CD1c-positive myeloid dendritic cell (primary cell): ENCODE results near the gene PPM1H.

Source experiments
- DNase-seq: peaks from one replicate; pipeline ENCODE4 v3.0.0-alpha.2; 2016; ENCODE audit errors: extremely low spot score

Gene PPM1H

DNA sequence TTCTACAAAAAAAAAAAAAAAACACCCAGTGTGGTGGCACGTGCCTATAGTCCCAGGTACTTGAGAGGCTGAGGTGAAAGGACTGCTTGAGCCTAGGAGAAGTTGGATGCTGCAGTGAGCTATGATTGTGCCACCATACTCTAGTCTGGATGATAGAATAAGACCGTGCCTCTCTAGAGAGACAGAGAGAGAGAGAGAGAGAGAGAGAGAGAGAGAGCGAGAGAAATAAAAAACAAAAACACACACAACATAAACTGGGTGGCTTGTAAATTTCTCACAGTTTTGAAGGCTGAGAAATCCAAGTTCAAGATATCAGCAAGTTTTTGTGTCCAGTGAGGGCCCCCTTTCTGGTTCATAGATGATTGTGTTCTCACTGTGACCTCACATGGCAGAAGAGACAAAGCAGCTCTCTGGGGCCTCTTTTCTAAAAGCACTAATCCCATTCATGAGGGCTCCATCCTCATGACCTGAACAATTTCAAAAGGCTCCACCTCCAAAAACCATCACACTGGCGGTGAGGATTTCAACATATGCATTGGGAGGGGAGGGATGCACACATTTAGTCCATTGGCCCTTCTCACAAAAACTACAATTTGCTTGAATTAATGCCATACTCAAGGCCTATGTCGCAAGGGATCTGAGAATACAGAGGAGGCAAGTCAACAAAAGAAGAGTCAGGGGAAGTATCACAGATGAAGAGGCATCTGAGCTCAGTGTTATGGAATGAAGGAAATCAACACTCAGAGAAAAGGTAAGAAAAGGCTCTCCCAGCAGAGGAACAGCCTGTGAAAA lies 94.9 kb downstream of the PPM1H start:
- no peak for DNase-seq

DNA sequence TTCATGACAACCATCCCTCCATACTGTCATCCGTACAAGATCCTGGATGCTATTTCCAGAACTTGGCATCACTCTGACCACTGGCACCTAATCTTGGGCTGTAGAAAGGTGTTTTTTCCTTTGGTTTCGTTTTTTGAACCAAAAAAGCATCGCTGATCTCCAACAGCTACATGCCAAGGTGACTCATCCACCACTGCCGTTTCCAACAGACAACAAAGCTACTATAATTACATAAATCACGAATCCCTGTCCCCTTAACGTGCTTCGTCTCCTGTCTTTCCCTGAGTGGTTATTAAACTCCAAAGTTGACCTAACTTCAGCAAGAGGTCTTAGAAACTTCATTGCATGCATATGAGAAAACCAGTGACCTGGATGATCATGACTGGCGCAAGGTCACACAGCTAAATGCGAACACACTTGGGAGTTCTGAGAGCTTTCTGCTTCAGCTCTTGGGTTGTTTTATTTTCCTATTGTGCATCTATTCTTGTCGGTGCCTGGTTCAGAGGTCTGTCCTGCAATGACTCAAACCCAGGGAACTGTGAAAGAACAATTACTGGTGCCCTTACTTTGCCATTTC lies 99.9 kb downstream of the PPM1H start:
- no peak for DNase-seq

DNA sequence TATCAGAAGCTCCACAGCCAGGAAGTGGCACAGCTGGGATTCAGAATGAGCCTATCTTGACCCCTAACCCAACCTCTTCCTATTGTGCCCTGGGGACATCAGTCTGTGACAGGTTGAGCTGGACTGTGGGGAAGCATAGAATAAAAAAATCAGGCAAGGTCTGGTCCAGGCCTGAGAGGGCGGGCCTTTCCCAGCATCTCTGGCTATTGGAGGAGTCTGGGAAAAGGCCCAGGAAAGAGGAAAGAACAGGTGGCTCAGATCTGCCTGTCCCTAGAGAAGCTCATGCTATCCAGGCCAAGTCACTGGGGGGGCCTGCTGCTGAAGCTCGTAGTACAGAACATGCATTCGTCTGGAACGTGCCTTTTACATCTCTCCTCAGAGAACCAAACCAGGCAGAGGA lies 100.5 kb downstream of the PPM1H start:
- no peak for DNase-seq

DNA sequence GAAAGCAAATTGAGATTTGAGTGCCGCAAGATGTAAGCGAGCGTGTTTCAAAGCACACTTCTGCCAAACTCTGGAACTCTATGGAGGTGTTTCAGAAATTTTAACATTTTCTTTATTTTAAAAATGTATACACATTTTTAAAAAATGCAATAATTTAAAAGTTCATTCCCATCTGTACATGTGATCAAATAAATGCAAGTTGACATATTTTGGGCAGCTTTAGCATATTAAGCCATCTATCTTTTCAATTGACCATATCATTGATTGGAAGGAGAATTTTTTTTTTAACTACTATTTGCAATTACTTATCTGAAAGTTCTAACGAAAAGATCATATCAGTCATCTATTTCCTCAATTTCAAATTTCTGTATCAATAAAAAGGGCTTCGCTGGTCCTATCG lies 101.3 kb downstream of the PPM1H start:
- DNase-seq, result no peak

DNA sequence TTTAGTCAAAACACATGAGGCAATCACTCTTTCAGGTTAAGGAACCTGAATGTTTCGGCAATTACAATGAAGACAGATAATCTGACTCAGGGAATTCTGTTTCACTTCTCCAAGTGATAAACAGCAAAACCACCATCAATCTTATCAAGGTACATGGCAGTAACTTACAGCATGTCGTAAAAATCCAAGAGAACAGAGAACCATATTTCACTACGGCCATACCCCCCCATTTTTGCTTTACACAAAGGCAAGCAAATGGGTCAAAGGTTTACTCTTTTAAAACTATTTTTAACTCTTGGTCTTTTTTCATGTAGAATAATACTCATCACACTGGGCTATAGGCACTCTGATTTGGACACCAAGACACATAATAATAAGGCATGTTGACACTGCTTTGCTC lies 102.4 kb downstream of the PPM1H start:
- no peak for DNase-seq

DNA sequence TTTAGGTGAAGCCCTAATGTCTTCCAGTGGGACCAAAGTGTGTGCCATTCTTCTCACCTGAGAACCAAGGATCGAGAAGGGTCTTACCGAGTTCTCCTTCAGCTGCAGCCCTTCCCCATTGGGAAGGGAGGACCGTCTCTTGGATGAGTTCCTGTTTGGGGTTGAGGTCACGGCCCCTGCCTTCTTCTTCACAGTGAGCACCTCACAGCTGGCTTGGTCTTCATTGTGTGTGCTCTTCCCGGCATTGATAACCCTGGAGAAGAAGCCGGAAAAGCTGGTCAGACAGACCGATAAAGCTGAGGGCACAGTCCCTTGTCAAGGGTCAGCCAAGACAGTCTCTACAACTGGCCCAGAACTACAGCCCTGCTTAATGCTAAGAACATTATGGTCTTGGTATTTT lies 102.9 kb downstream of the PPM1H start:
- DNase-seq, result no peak

DNA sequence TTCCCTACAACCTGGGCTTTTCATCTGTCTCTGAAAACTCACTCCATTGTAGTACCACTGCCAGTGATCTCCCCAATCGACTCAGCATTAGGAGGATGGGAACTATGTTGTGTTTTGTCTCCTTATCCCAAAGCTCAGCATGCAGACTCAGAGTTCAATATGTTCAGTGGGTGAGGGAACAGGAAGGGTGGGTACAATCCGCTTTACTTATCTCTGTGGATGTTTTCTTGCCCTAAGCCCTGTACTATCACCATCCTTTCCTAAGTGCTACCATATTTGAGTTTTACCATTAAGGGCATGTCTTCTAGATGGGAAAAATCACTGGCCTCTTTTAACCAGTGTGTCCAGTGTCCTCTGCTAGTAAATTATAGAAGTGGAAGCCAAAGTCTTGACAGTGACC lies 107.1 kb downstream of the PPM1H start:
- no peak for DNase-seq

DNA sequence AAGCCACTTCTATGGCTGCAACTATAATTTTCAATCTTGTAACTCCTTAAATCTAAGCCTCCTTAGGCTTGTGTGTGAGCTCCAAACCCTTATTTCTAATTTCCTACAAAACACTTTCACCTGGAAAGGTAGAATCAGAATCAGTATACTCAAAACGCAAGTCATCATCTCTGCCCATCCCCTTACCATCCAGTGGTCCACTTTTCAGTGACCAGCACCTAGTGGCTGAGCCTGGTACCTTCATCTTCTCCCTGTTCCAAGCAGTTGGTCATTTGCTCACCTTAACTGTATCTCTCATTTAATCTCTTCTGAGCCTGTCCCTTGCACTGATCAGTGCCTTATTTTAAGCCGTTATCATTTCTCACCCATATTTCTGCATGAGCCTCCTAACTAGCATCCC lies 107.9 kb downstream of the PPM1H start:
- DNase-seq, result no peak

DNA sequence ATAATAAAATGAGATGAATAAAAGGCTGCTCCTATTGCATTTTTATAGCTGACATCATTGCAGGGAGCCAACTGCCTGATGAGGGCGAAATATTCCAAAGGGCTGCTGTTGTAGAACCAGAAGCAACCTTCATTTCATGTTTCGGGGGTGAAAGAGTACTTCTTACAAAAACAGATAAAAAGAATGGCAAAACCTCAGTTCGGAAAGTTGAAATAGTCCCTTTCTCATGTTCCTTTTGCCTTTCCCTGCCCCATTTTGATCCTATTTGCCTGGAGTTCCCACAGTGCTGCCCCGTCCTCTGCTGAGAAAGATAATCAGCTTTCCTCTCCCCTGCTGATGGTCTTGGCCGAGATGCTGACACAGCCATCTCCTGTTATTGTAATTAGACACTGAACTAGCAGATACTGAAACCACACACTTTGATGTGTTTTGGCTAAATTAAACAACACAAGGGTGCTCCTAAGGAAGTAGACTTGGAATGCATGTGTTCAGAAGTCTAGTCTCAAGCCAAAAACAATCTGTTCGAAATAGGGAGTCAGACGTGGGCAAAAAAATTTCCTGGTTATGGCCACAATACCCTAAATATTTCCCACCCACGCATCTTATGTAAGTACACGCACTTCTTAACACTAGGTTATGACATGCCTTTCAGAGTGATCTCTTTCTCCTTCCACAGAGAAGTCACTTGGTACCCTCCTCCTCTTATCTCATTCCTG lies 117.2 kb downstream of the PPM1H start:
- no peak for DNase-seq

DNA sequence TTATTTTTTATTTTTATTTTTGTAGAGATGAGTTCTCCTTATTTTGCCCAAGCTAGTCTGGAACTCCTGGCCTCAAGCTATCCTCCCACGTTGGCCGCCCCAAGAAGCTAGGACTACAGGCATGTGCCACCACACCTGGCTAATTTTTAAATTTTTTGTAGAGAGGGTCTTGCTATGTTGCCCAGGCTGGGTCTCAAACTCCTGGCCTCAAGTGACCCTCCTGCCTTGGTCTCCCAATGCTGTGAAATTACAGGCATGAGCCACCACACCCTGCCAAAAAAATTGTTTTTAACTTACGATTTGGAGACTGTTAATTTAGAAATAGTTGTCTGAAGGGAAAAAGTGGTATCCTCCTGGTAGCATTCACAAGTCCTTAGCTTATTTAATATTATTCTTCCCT lies 120.7 kb downstream of the PPM1H start:
- no peak for DNase-seq

DNA sequence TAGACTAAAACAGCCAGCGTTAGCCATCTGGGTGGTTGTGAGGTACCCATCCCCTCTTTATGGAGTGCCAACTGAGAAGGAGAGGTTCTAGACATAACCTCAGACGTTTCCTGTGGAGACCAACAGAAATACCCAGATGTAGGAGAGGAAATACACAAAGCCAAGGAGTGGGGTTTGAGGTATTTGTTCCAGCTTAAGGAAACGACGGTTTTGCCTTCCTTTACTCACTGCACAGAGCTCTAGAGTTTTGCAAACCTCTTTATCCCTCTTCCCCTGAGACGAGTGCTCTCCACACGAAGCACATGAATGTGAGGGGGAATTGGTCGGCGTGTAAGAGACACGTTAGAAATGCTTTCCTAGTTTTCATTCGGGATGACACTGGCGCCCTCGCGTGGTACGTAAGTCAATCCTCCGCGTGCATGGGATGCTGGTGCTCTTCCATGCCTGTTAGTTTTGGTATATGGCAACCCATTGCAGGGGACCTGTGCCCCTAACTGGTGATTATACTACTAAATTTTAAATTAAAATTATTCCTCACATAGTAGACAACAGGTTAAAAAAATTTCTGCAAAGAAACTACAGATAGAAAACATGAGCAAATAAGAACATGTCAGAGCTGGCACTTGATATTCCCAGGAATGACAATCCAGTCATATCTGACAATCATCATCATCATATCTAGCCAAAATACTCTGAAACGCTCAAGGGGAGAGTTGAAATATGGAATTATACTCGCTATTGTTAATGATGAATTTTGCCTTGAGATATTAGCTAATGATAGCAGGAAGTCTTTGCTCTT lies 121.7 kb downstream of the PPM1H start:
- peak; percentile 59 for DNase-seq

DNA sequence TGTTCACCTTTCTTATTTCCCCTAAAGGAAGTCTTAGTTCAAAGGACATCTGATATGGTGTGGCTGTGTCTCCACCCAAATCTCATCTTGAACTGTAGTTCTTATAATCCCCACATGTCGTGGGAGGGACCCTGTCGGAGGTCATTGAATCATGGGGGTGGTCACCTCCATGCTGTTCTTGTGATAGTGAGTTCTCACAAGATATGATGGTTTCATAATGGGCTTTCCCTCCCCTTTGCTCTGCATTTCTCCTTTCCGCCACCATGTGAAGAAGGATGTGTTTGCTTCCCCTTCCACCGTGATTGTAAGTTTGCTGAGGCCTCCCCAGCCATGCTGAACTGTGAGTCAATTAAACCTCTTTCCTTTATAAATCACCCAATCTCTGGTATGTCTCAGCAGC lies 123.5 kb downstream of the PPM1H start:
- DNase-seq, result peak; percentile 26

DNA sequence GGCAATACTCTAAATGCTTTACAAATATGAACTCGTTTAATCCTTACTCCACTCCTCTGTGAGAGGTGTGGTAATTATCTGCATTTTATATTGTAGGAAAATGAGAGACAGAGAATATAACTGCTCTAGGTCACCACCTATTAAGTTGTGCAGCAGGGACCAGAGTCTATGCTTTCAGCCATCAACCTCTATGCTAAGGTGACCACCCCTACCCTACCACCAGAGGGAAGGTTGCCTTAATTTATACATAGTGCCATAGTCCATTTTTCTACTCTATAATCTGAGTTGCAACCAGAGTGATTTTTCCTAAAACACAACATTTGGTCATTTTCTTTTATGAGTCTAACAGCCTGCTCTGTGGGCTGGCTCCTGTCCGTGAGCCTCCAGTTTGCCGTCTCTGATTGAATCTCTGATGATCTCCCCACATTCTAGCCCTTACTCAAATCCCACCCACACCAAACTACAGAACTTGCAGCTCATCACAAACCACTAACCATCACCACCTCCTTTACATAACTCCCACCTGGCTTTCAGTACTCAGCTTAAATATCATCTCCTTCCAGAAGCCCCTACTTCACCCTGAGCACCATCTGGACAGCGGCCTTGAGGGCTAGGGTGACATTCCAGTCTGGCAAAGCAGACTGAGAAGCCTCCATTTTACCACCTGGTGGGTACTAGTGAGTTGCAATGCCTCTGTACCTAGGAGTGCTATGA lies 126.6 kb downstream of the PPM1H start:
- DNase-seq, result no peak

DNA sequence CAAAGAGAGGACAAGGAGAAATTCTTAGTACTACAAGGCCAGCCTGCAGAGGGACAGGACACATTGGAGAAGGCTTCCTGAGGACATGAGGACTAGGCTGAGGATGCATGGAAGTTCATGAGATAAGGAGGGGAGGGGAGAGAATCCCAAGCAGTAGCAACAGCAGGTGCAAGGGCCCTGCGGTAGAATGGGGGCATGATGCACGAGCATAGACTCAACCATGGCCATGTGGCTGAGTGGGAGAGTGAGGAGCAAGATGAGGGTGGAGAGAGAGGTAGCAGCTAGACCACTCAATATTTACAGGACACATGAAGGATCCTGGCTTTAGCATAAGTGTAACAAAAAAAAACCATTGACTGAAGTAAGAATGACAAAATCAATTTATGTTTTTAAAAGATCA lies 128.1 kb downstream of the PPM1H start:
- no peak for DNase-seq

DNA sequence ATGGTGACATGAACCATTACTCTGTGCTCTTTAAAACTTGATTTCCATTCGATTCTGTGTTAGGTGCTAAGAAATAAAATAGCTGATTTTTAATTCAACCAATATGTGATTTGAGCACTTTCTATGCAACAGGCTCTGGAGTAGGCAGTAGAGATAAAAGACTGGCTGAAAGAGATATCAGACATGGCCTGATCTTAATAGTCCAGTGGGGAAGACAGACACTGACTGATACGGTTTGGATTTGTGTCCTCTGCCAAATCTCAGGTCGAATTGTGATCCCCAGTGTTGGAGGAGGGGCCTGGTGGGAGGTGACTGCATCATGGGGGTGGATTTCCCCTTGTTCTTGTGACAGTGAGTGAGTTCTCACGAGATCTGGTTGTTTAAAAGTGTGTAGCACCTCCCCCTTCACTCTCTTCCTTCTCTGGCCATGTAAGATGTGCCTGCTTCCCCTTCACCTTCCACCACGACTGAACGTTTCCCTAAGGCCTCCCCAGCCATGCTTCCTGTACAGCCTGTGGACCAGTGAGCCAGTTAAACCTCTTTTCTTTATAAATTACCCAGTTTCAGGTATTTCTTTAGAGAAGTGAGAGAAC lies 128.6 kb downstream of the PPM1H start:
- no peak for DNase-seq

DNA sequence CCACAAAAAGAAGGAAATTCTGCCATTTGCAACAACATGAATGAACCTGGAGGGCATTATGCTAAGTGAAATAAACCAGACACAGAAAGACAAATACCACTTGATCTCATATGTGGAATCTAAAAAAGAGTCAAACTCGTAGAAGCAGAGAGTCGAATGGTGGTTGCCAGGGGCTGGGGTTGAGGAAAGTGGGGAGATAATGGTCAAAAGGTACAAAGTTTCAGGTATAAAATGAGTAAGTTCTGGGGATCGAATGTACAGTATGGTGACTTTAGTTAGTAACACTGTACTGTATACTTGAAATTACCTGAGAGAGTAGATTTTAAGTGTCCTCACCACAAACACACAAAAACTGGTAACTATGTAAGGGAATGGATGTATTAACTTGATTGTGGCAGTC lies 129.4 kb downstream of the PPM1H start:
- no peak for DNase-seq

DNA sequence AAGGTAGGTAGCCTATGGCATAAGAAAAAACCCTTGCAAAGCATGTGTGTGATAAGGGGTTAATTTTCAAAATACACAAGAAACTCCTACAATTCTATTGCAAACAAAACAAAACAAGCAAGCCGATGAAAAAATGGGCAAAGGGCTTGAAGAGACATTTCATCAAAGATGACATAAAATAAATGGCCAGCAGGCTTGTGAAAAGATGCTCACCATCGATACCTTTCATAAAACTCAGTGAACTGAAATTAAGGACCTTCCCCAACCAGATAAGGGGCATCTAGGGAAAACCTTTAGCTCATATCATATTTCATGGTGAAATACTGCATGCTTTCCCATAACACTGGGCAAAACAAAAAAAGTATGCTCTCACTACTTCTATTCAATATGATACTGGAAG lies 131.2 kb downstream of the PPM1H start:
- DNase-seq, result no peak

DNA sequence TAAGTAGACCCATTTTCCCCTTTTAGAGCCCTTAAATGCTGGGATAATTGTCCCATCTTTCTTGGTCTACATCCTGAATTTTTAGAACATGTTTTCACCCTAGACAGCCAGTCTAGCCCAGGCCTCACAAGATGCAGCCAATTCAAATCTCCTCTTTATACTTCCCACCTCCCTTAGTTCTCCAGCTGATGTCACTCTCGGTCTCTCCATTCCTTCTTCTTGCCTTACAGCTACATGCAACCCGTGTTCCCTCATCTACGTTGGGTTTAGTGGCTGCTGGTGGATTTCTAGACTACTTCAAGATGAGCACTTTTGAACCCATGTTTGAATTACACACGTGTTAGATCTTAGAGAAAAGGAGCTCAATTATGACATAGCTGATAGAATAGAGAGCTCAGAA lies 132.0 kb downstream of the PPM1H start:
- no peak for DNase-seq

DNA sequence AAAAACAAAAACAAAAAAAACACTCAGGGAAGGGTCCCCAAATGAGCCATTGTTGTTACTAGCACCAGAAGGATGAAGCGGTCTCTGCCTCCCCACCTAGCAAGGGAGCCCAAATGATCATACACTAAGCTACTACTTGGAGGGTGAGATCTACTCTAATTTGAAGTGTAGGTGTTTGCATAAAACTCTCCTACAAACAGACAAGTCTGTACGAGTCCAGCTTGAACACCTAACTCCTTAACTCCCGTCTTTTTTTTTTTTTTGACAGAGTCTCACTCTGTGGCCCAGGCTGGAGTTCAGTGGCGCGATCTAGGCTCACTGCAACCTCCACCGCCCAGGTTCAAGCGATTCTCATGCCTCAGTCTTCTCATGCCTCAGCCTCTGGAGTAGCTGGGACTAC lies 132.6 kb downstream of the PPM1H start:
- DNase-seq, result no peak

DNA sequence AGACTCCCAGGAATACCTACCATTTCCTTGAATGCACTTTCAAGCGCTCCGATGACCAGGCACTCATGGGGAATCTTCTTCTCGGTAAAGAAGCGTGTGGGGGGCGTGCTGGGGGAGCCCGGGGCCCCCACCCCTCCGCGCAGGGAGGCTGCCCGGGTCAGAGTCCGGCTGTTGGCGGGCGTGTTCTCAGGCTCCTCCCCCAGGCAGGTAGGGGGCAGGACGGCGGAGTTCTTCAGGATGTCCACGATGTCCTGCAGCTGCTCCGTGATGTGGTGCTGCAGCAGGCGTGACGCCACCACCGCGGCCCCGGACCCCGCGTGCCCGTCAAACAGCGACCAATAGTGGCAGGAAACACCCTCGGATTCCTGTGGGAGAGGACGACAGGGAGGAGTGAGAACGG lies 133.2 kb downstream of the PPM1H start:
- DNase-seq, result no peak

DNA sequence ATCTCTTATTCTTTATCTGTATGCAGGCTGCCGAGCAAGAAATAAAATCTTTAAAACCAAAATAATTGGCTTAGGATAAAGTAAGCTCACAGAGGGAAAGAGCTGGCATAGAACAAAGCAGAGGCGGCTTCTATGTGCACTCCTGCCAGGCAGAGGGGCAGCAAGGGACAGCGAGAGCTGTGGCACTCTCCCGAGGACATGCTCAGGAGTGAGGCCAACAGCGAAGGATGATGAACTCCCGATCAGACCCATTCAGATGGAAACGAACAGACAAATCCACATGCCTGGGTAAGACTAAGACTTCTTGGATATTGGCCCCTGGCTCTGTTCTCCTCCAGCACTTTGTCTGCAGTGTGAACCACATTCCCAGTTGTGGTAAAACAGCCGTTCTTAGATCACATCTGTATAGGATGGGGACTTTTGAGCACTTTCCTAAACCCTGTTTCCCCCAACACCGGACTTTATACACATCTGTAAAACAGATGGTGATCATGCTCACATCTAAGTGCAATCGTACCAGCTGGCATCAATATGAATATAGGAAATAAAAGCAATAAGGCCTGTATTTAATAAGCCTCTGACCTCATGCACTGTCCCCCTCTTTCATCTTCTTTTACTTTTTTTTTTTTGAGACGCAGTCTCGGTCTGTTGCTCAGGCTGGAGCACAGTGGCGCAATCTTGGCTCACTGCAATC lies 134.1 kb downstream of the PPM1H start:
- DNase-seq, result no peak
